ENCODE data around the gene ZNF491.

DNA sequence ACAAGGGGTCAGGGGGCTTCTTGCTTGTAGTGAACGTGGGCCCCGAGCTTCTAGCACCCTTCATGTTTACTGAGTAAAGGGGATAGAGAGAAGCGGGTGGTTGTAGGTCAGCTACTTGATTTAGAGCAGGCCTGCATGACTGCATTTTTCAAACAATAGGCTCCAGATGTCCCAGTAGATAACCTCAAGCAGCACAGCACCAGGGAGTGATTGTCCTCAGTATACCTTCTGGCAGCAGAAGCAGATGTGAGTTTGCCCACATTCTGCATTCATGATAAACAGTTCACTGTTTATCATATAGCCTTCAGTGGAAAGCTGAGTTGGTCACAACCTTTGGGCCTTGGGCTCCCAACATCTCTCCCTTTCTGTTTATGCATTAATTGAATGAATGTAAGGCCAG is 55.0 kb downstream of the ZNF491 start:
- TF ChIP-seq, protein P1, sequence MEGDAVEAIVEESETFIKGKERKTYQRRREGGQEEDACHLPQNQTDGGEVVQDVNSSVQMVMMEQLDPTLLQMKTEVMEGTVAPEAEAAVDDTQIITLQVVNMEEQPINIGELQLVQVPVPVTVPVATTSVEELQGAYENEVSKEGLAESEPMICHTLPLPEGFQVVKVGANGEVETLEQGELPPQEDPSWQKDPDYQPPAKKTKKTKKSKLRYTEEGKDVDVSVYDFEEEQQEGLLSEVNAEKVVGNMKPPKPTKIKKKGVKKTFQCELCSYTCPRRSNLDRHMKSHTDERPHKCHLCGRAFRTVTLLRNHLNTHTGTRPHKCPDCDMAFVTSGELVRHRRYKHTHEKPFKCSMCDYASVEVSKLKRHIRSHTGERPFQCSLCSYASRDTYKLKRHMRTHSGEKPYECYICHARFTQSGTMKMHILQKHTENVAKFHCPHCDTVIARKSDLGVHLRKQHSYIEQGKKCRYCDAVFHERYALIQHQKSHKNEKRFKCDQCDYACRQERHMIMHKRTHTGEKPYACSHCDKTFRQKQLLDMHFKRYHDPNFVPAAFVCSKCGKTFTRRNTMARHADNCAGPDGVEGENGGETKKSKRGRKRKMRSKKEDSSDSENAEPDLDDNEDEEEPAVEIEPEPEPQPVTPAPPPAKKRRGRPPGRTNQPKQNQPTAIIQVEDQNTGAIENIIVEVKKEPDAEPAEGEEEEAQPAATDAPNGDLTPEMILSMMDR (IDR thresholded peaks at IDR 0.05), result no peak
- no peak for TF ChIP-seq POLR2A (IDR thresholded peaks at IDR 0.05)
- TF ChIP-seq POLR2AphosphoS5 (IDR thresholded peaks at IDR 0.05), result no peak
- TF ChIP-seq EP300 (IDR thresholded peaks at IDR 0.05), result no peak
